Stomach (tissue), 4 donors: ENCODE results near the gene AGAP5.

Experiments used
- CTCF ChIP-seq, 7 experiments: fragments of 450-650 bp in 4 of 7; fragments of 200-600 bp in 3 of 7; sonication (generic) in 3 of 7; IDR thresholded peaks; one replicate each; pipeline ENCODE4 v1.5.1; 2016 to 2019; ENCODE audit warnings: antibody characterized with exemption in 7 of 7, control low read depth in 2 of 7, mild to moderate bottlenecking in 1 of 7
- POLR2A ChIP-seq, 4 donors: fragments of 450-650 bp; IDR thresholded peaks; one replicate each; pipeline ENCODE4 v1.6.1; 2016; ENCODE audit warnings: antibody characterized with exemption in 4 of 4, control low read depth in 2 of 4, mild to moderate bottlenecking in 1 of 4, moderate library complexity in 1 of 4

GRCh38 chr10:73655990-73656298 lies 42.0 kb downstream of the AGAP5 start, which contains the start of gene SYNPO2L:
- TF ChIP-seq POLR2A (IDR thresholded peaks at IDR 0.05) (no peak), CTCF (IDR thresholded peaks at IDR 0.05) (no peak)
